Muscle of leg (tissue), 11 donors: ENCODE measurements around the gene ACBD6. TPM values are rescaled to one million over a fixed set of nuclear protein-coding genes. Genes with fewer than 3 reads are reported as not detected.
"Not testable (repeated sequence)": the region's sequence is repeated elsewhere in the genome, so short reads cannot be mapped to it uniquely, and the experiment has no call there.

Experiments used
- DNase-seq: peaks from one replicate; pipeline ENCODE4 v3.0.0; 2013
- H3K27ac ChIP-seq: one replicate; pipeline ENCODE4 v1.5.1; 2013; ENCODE audit warnings: mild to moderate bottlenecking, low read length, control low read depth
- H3K27me3 ChIP-seq: one replicate; pipeline ENCODE4 v1.6.1; 2013; ENCODE audit warnings: low read length; ENCODE audit not compliant: control insufficient read depth, insufficient read depth
- H3K36me3 ChIP-seq: one replicate; pipeline ENCODE4 v1.6.1; 2013; ENCODE audit warnings: low read length; ENCODE audit not compliant: control insufficient read depth, insufficient read depth
- H3K4me1 ChIP-seq: one replicate; pipeline ENCODE4 v1.6.1; 2013; ENCODE audit warnings: low read length; ENCODE audit not compliant: control insufficient read depth, insufficient read depth
- H3K4me3 ChIP-seq: one replicate; pipeline ENCODE4 v1.5.1; 2013; ENCODE audit warnings: low read length, control low read depth
- H3K9me3 ChIP-seq: replicated peaks from 2 replicates; pipeline ENCODE4 v1.6.1; 2013; ENCODE audit warnings: low read depth, low read length; ENCODE audit not compliant: control insufficient read depth
- WGBS: methylation state at CpG from one replicate; pipeline ENCODE4 v1.1.5; 2013; ENCODE audit warnings: missing lambda C conversion rate; ENCODE audit not compliant: insufficient coverage; 5-methylcytosine and 5-hydroxymethylcytosine counted together
- polyA plus RNA-seq, 8 donors: library from polyadenylated mRNA; unstranded; fragments of 120-200 nt; gene quantifications; one replicate each; pipeline versions ENCODE4 v1.2.1 to v1.2.3, GENCODE V29; 2013; ENCODE audit warnings: inconsistent platforms in 1 of 8, low replicate concordance in 1 of 8; ENCODE audit not compliant: insufficient read length in 8 of 8, insufficient read depth in 1 of 8
- total RNA-seq: library from RNA; stranded (reverse); fragments of 120-200 nt; gene quantifications from one replicate; pipeline ENCODE4 v1.2.4, GENCODE V29; 2013

ACBD6 gene
- total and polyA plus RNA-seq, 9 donors, result 43.8 to 53.6 (median 50.0) TPM

GRCh38 chr1:180462102-180462501 lies 40.3 kb downstream of the ACBD6 start:
- Histone ChIP-seq H3K9me3 (peaks cover 23% of the 10 kb centered on the region), H3K36me3 (peaks cover 2% of the 10 kb centered on the region), H3K4me3 (no peak overlapping the region), H3K27me3 (no peaks in the 10 kb centered on the region), H3K4me1 (no peaks in the 10 kb centered on the region), H3K27ac (no peak overlapping the region)
- DNase-seq, result no peak
- 100% methylated on average over 2 of the region's 3 CpGs for WGBS

- 100% methylated on average over 1 of the region's 4 CpGs for WGBS
- not testable (repeated sequence) for H3K27me3 ChIP-seq, H3K4me1 ChIP-seq, H3K36me3 ChIP-seq, H3K27ac ChIP-seq, DNase-seq, H3K4me3 ChIP-seq
- H3K9me3 ChIP-seq, result peaks cover 23% of the 10 kb centered on the region
Measured at GRCh38 chr1:180461682-180462081, 40.7 kb downstream of the ACBD6 start.

GRCh38 chr1:180458807-180459206 lies 43.6 kb downstream of the ACBD6 start:
- H3K9me3 ChIP-seq, result peaks cover 19% of the 10 kb centered on the region
- peaks cover 2% of the 10 kb centered on the region for H3K36me3 ChIP-seq
- no peak overlapping the region for H3K4me3 ChIP-seq
- no CpG with 5 or more reads among the region's 2 CpGs for WGBS
- H3K27ac ChIP-seq, result no peak overlapping the region
- no peaks in the 10 kb centered on the region for H3K27me3 ChIP-seq
- no peak for DNase-seq
- H3K4me1 ChIP-seq, result no peaks in the 10 kb centered on the region

- H3K4me1 ChIP-seq, result no peaks in the 10 kb centered on the region
- H3K4me3 ChIP-seq, result no peak overlapping the region
- H3K27ac ChIP-seq, result no peak overlapping the region
- WGBS, result no CpG with 5 or more reads among the region's 4 CpGs
- no peaks in the 10 kb centered on the region for H3K27me3 ChIP-seq
- peaks cover 1% of the 10 kb centered on the region for H3K9me3 ChIP-seq
- no peaks in the 10 kb centered on the region for H3K36me3 ChIP-seq
- DNase-seq, result no peak
Measured at GRCh38 chr1:180456191-180456590, 46.2 kb downstream of the ACBD6 start.

GRCh38 chr1:180451504-180451903 lies 50.9 kb downstream of the ACBD6 start:
- Histone ChIP-seq H3K27ac (no peak overlapping the region), H3K9me3 (no peaks in the 10 kb centered on the region), H3K4me1 (no peaks in the 10 kb centered on the region), H3K4me3 (no peak overlapping the region), H3K36me3 (no peaks in the 10 kb centered on the region), H3K27me3 (no peaks in the 10 kb centered on the region)
- no peak for DNase-seq

- DNase-seq, result no peak
- Histone ChIP-seq H3K27ac (no peak overlapping the region), H3K4me3 (no peak overlapping the region), H3K27me3 (no peaks in the 10 kb centered on the region), H3K4me1 (no peaks in the 10 kb centered on the region), H3K9me3 (peaks cover 13% of the 10 kb centered on the region), H3K36me3 (no peaks in the 10 kb centered on the region)
- no CpG with 5 or more reads among the region's 2 CpGs for WGBS
Measured at GRCh38 chr1:180444522-180444921, 57.9 kb downstream of the ACBD6 start.

GRCh38 chr1:180440335-180440734 lies 62.0 kb downstream of the ACBD6 start:
- H3K9me3 ChIP-seq, result peaks cover 13% of the 10 kb centered on the region
- H3K36me3 ChIP-seq, result peaks cover 2% of the 10 kb centered on the region
- H3K27ac ChIP-seq, result no peak overlapping the region
- peaks cover 2% of the 10 kb centered on the region for H3K4me1 ChIP-seq
- DNase-seq, result no peak
- no peaks in the 10 kb centered on the region for H3K27me3 ChIP-seq
- no CpG with 5 or more reads among the region's 1 CpG for WGBS
- H3K4me3 ChIP-seq, result no peak overlapping the region

- peaks cover 2% of the 10 kb centered on the region for H3K36me3 ChIP-seq
- H3K27me3 ChIP-seq, result no peaks in the 10 kb centered on the region
- peak; percentile 73 for DNase-seq
- peaks cover 2% of the 10 kb centered on the region for H3K9me3 ChIP-seq
- no peak overlapping the region for H3K4me3 ChIP-seq
- 93% methylated on average over 6 of the region's 7 CpGs for WGBS
- H3K27ac ChIP-seq, result peak overlapping the region; percentile 58
- H3K4me1 ChIP-seq, result peaks cover 2% of the 10 kb centered on the region
Measured at GRCh38 chr1:180435566-180435965, 66.8 kb downstream of the ACBD6 start.

GRCh38 chr1:180433873-180434272 lies 68.5 kb downstream of the ACBD6 start:
- DNase-seq, result no peak
- no peak overlapping the region for H3K4me3 ChIP-seq
- WGBS, result 86% methylated on average over 2 of the region's 2 CpGs

GRCh38 chr1:180431683-180432082 lies 70.7 kb downstream of the ACBD6 start:
- Histone ChIP-seq H3K27ac (no peak overlapping the region), H3K4me3 (no peak overlapping the region), H3K9me3 (peaks cover 2% of the 10 kb centered on the region), H3K4me1 (peaks cover 2% of the 10 kb centered on the region), H3K27me3 (no peaks in the 10 kb centered on the region), H3K36me3 (no peaks in the 10 kb centered on the region)
- DNase-seq, result no peak
- 100% methylated on average over 1 of the region's 6 CpGs for WGBS

More at GRCh38 chr1:180433873-180434272, 68.5 kb downstream of the ACBD6 start:
- no peaks in the 10 kb centered on the region for H3K27me3 ChIP-seq
- peaks cover 2% of the 10 kb centered on the region for H3K4me1 ChIP-seq
- H3K9me3 ChIP-seq, result peaks cover 2% of the 10 kb centered on the region
- H3K36me3 ChIP-seq, result peaks cover 2% of the 10 kb centered on the region
- no peak overlapping the region for H3K27ac ChIP-seq
